Ectodermal cell (in vitro differentiated cells): ENCODE results near the gene SLC7A9.

Experiments
- H3K27ac ChIP-seq: 2 replicates; pipeline ENCODE4 v1.7.0; 2013; ENCODE audit warnings: mild to moderate bottlenecking, low read depth, low read length; ENCODE audit not compliant: insufficient read depth, poor library complexity, severe bottlenecking
- H3K27me3 ChIP-seq: 2 replicates; pipeline ENCODE4 v1.7.0; 2013; ENCODE audit warnings: mild to moderate bottlenecking, low read length; ENCODE audit not compliant: insufficient read depth, control insufficient read depth, poor library complexity, severe bottlenecking
- H3K36me3 ChIP-seq: one replicate; pipeline ENCODE4 v1.7.0; 2013; ENCODE audit warnings: low read length; ENCODE audit not compliant: control insufficient read depth, insufficient read depth
- H3K4me1 ChIP-seq: one replicate; pipeline ENCODE4 v1.7.0; 2013; ENCODE audit warnings: low read length; ENCODE audit not compliant: control insufficient read depth, insufficient read depth
- H3K4me3 ChIP-seq: 2 replicates; pipeline ENCODE4 v1.7.0; 2013; ENCODE audit warnings: low read depth, low read length, control low read depth; ENCODE audit not compliant: insufficient read depth
- H3K9me3 ChIP-seq: 2 replicates; pipeline ENCODE4 v1.7.0; 2013; ENCODE audit warnings: mild to moderate bottlenecking, low read length, moderate library complexity; ENCODE audit not compliant: control insufficient read depth
- WGBS, 2 experiments: methylation state at CpG; one replicate each; pipeline ENCODE4 v1.1.7; 2013; ENCODE audit warnings: missing lambda C conversion rate in 2 of 2; 5-methylcytosine and 5-hydroxymethylcytosine counted together

Gene SLC7A9

DNA sequence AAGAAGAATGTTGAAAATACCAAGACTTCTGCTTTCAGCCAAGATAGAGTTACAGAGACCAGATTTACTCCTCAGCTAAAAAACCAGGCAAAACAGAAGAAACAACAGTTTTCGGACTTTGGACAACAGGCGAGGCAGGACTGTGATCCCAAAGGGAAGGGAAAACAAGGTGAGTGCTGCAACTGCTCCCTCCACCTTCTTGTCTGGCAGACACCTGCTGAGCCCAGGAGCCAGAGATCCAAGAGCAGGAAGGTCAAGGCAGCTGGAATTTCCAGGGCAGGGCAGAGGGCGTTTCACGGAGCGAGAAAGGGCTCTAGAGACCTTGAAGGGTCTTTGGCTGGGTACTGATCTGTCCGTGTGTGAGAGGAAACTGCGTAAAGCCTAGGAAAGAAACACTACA is 32.9 kb upstream of the SLC7A9 start:
- Histone ChIP-seq H3K4me1 (no peaks in the 10 kb centered on the region), H3K4me3 (no peak overlapping the region), H3K27me3 (no peaks in the 10 kb centered on the region), H3K36me3 (peaks cover 14% of the 10 kb centered on the region), H3K9me3 (no peaks in the 10 kb centered on the region), H3K27ac (no peak overlapping the region)
- WGBS, 2 experiments, result 67 to 69% methylated on average over 5 to 7 of the region's 7 CpGs

- WGBS, 2 experiments, result 84 to 86% methylated on average over 5 of the region's 5 CpGs
- Histone ChIP-seq H3K36me3 (peaks cover 10% of the 10 kb centered on the region), H3K27ac (no peak overlapping the region), H3K27me3 (no peaks in the 10 kb centered on the region), H3K4me3 (no peak overlapping the region), H3K4me1 (no peaks in the 10 kb centered on the region), H3K9me3 (no peaks in the 10 kb centered on the region)
These were observed 32.1 kb upstream of the SLC7A9 start for GRCh38 chr19:32901504-32902161.

DNA sequence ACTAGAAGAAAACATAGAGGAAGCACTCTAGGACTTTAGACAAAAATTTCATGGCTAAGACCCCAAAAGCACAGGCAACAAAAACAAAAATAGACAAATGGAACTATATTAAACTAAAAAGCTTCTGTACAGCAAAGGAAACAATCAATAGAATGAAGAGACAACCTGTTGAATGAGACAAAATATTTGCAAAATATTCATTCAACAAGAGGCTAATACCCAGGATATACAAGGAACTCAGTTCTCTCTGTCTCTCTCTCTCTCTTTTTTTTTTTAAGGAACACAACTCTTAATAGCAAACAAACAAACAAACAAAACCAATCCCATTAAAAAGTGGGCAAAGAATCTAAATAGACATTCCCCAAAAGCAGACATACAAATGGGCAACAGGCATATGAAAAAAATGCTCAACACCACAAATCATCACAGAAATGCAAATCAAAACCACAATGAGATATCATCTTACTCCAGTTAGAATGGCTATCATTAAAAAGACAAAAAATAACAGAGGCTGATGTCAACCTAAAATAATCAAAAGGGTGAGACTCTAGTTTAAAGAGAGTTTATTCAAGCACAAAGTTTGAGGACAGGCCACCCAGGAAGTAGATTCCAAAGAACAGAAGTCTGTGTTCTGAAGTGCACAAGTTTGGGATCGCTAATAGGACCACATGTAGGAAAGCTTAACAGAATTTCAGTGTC is 27.1 kb upstream of the SLC7A9 start:
- Histone ChIP-seq H3K36me3 (peaks cover 11% of the 10 kb centered on the region), H3K9me3 (peaks cover 4% of the 10 kb centered on the region), H3K27ac (no peak overlapping the region), H3K4me3 (no peak overlapping the region), H3K4me1 (no peaks in the 10 kb centered on the region), H3K27me3 (no peaks in the 10 kb centered on the region)
- WGBS, 2 experiments, result 84 to 100% methylated on average over 1 of the region's 1 CpG

DNA sequence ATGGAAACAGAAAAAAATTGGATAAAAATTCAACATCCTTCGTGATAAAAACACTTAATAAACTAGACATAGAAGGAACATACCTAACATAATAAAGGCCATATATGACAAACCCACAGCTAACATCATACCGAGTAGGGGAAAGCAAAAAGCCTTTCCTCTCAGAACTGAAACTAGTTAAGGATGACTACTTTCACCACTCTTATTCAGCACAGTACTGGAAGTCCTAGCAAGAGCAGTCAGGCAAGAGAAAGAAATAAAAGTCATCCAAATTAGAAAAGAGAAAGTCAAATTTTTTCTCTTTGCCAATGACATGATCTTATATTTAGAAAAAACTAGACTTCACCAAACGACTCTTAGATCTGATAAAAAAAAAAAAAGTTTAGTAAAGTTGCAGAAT is 25.8 kb upstream of the SLC7A9 start:
- WGBS, 2 experiments, result 92 to 96% methylated on average over 2 of the region's 3 CpGs
- H3K27me3 ChIP-seq, result no peaks in the 10 kb centered on the region
- H3K27ac ChIP-seq, result no peak overlapping the region
- H3K36me3 ChIP-seq, result peaks cover 11% of the 10 kb centered on the region
- no peaks in the 10 kb centered on the region for H3K4me1 ChIP-seq
- no peak overlapping the region for H3K4me3 ChIP-seq
- H3K9me3 ChIP-seq, result peaks cover 4% of the 10 kb centered on the region

DNA sequence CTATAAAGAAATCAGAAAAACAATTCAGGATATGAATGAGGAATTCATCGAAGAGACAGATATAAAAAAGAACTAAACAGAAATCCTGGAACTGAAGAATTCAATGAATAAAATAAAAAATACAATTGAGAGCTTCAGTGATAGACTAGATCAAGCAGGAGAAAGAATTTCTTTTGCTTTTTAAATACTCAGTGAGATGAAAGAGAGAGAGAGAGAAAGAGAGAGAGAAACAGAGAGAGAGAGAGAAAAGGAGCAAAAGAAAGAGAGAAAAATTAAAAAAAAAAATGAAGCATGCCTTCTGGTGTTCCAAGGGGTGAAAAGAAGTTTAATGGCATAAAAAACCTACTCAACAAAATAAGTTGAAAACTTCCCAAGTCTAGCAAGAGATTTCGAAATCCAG is 22.0 kb upstream of the SLC7A9 start:
- Histone ChIP-seq H3K27me3 (no peaks in the 10 kb centered on the region), H3K36me3 (peaks cover 5% of the 10 kb centered on the region), H3K4me3 (no peak overlapping the region), H3K27ac (no peak overlapping the region), H3K4me1 (no peaks in the 10 kb centered on the region), H3K9me3 (peaks cover 4% of the 10 kb centered on the region)
- WGBS, 2 experiments, result 100% methylated on average over 1 to 2 of the region's 2 CpGs

- Histone ChIP-seq H3K4me1 (no peaks in the 10 kb centered on the region), H3K27me3 (no peaks in the 10 kb centered on the region), H3K27ac (no peak overlapping the region), H3K4me3 (no peak overlapping the region), H3K36me3 (peaks cover 5% of the 10 kb centered on the region), H3K9me3 (peaks cover 4% of the 10 kb centered on the region)
- WGBS, 2 experiments, result 95 to 96% methylated on average over 10 of the region's 10 CpGs
These were observed 21.3 kb upstream of the SLC7A9 start for GRCh38 chr19:32890841-32891240.

- Histone ChIP-seq H3K36me3 (peaks cover 5% of the 10 kb centered on the region), H3K27ac (no peak overlapping the region), H3K9me3 (peaks cover 4% of the 10 kb centered on the region), H3K4me3 (no peak overlapping the region), H3K27me3 (no peaks in the 10 kb centered on the region), H3K4me1 (no peaks in the 10 kb centered on the region)
- WGBS, 2 experiments, result 94 to 97% methylated on average over 13 of the region's 13 CpGs
These were observed 20.8 kb upstream of the SLC7A9 start for GRCh38 chr19:32890326-32890725.

GRCh38 chr19:32889137-32889934 is 19.8 kb upstream of the SLC7A9 start:
- Histone ChIP-seq H3K27ac (no peak overlapping the region), H3K4me1 (no peaks in the 10 kb centered on the region), H3K36me3 (peaks cover 5% of the 10 kb centered on the region), H3K27me3 (no peaks in the 10 kb centered on the region), H3K9me3 (peaks cover 4% of the 10 kb centered on the region), H3K4me3 (no peak overlapping the region)
- WGBS, 2 experiments, result 94 to 95% methylated on average over 11 of the region's 11 CpGs

GRCh38 chr19:32887572-32888215 is 18.1 kb upstream of the SLC7A9 start:
- Histone ChIP-seq H3K4me1 (no peaks in the 10 kb centered on the region), H3K27ac (no peak overlapping the region), H3K9me3 (peaks cover 3% of the 10 kb centered on the region), H3K36me3 (peaks cover 5% of the 10 kb centered on the region), H3K27me3 (no peaks in the 10 kb centered on the region), H3K4me3 (no peak overlapping the region)
- WGBS, 2 experiments, result 71 to 80% methylated on average over 4 of the region's 4 CpGs

- Histone ChIP-seq H3K27me3 (no peaks in the 10 kb centered on the region), H3K4me1 (no peaks in the 10 kb centered on the region), H3K36me3 (no peaks in the 10 kb centered on the region), H3K4me3 (no peak overlapping the region), H3K9me3 (no peaks in the 10 kb centered on the region), H3K27ac (no peak overlapping the region)
- 90 to 91% methylated on average over 7 of the region's 7 CpGs for WGBS, 2 experiments
These were observed 16.7 kb upstream of the SLC7A9 start for GRCh38 chr19:32886241-32886640.
